ENCODE data around the gene LRP6.

DNA sequence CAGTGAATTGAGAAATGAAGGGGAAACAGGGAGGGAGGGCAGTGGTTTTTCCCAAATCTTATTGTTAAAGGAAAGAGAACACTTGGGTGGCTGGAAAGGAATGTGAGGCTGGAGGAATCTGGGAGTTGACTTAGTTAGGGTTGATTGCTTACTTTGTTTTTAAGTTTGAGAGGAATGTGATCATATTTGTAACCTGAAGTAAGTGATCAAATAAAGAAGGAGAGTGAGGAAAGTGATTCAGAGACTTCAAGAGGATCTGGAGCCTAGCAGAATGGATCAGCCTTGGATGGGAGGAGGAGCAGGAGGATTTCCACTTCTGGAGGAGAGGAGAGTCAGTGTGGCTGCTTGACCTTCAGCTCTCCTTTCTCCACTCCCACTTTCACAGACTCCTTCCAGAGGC lies 6.0 kb upstream of the LRP6 start:
- no peak for TF ChIP-seq CTCF (IDR thresholded peaks at IDR 0.05)
- TF ChIP-seq POLR2A (IDR thresholded peaks at IDR 0.05): no peak
